ENCODE results near the gene ATXN10. TPM values are rescaled to one million over a fixed set of nuclear protein-coding genes. Genes with fewer than 3 reads are reported as not detected.

The ATXN10 gene
- total and polyA plus RNA-seq, 10 of the 15 experiments (the other 5 are each of a cell fraction or from before 2014, with no cell fraction given): 29.2 to 249 (median 146) TPM

DNA sequence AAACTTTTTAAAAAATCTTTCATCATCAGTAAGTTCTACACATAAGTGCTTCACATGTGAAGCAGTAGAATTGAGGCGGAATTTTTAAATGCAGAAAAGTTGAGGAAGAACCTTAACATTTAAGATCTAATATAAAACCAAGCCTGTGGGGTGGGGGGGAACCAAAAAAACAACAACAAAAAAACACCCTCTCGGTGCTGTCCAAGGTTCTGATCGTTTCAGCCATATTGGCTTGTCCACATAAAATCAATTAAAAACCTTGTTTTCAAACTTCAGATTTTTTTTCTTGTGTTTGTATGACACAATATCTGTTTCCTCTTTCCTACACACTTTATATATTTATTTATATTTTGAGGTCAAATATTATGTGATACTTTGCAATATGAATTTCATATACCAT lies 175.3 kb downstream of the ATXN10 start (continued):
- no peak for TF ChIP-seq MEF2A (IDR thresholded peaks at IDR 0.05; ENCODE audit: insufficient read depth, low read depth, low read length)
- TF ChIP-seq NR2F1 (conservative IDR thresholded peaks at IDR 0.05): no peak

DNA sequence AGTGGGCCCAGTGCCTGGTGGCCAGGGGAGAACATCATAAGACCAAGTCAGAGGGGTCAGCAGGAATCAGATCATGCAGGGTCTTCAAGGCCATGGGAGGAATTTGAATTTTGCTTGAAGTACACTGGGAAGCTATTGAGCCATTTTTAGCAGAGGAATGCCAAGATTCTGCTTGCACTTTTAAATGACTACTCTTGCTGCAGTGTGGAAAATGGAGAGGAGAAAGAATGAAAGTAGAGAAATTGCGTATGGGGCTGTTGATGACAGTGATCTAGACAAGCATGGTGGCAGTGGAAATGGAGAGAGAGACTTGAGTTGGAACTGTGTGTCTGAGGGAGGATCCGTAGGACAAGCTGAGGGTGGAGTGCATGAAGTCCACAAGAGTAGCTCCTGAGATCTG lies 177.3 kb downstream of the ATXN10 start:
- Histone ChIP-seq H4K20me1 (ENCODE audit: control insufficient read depth, insufficient read depth) (no peaks in the 10 kb centered on the region), H3K4me2 (ENCODE audit: control insufficient read depth, insufficient read depth) (no peak overlapping the region), H3K79me2 (ENCODE audit: control insufficient read depth, insufficient read depth, low read length) (no peaks in the 10 kb centered on the region), H3K4me1 (ENCODE audit: control insufficient read depth, insufficient read depth, low read length) (no peaks in the 10 kb centered on the region), H3K36me3 (ENCODE audit: control insufficient read depth in 2 of 2, insufficient read depth in 2 of 2, low read length in 1 of 2) (peaks cover 5 to 21% of the 10 kb centered on the region in 2 experiments), H3K9ac (ENCODE audit: control insufficient read depth, insufficient read depth, low read length) (no peak overlapping the region), H3K27ac (ENCODE audit: control insufficient read depth, insufficient read depth) (no peak overlapping the region), H3K4me3 (no peak overlapping the region), H3K27me3 (replicated peaks in 1 of 2; ENCODE audit: control insufficient read depth in 2 of 2, insufficient read depth in 2 of 2, low read length in 1 of 2) (no peaks in the 10 kb centered on the region), H3K9me3 (replicated peaks; ENCODE audit: control insufficient read depth, insufficient read depth, low read length) (peaks cover 9% of the 10 kb centered on the region; the same call in 2 of the 3 replicates), H2AFZ (ENCODE audit: control insufficient read depth, low read depth, low read length) (no peak overlapping the region)
- ATAC-seq: no peak
- no peak for DNase-seq (ENCODE audit: low read depth, low spot score)
- SMC1A ChIA-PET (ENCODE audit: uncharacterized antibody, unreplicated experiment): no interaction called here
- CTCF ChIA-PET: no interaction called here
- no peak for TF ChIP-seq NR2C2 (IDR thresholded peaks at IDR 0.05; ENCODE audit: borderline replicate concordance, control insufficient read depth, insufficient read length, low read depth)
- TF ChIP-seq FOXM1 (IDR thresholded peaks at IDR 0.05; ENCODE audit: low read depth, low read length): no peak
- TF ChIP-seq, protein P1, sequence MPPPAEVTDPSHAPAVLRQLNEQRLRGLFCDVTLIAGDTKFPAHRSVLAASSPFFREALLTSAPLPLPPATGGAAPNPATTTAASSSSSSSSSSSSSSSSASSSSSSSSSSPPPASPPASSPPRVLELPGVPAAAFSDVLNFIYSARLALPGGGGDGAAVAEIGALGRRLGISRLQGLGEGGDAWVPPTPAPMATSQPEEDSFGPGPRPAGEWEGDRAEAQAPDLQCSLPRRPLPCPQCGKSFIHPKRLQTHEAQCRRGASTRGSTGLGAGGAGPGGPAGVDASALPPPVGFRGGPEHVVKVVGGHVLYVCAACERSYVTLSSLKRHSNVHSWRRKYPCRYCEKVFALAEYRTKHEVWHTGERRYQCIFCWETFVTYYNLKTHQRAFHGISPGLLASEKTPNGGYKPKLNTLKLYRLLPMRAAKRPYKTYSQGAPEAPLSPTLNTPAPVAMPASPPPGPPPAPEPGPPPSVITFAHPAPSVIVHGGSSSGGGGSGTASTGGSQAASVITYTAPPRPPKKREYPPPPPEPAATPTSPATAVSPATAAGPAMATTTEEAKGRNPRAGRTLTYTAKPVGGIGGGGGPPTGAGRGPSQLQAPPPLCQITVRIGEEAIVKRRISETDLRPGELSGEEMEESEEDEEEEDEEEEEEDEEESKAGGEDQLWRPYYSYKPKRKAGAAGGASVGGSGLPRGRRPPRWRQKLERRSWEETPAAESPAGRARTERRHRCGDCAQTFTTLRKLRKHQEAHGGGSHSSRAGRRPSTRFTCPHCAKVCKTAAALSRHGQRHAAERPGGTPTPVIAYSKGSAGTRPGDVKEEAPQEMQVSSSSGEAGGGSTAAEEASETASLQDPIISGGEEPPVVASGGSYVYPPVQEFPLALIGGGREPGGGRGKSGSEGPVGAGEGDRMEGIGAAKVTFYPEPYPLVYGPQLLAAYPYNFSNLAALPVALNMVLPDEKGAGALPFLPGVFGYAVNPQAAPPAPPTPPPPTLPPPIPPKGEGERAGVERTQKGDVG (CRISPR knock-in tag; IDR thresholded peaks at IDR 0.05): no peak
- no peak for TF ChIP-seq JUNB (IDR thresholded peaks at IDR 0.05)
- no TSS peak for BruUV-seq (replicated peaks)
- WGBS (ENCODE audit: insufficient coverage, insufficient replicate concordance, low lambda C conversion rate, missing lambda C conversion rate): 100% methylated on average over 2 of the region's 2 CpGs
- RAD21 ChIA-PET (ENCODE audit: unreplicated experiment): no interaction called here
- POLR2A ChIA-PET: no interaction called here
- FAIRE-seq: no peak
- intact Hi-C loops (cut with micrococcal nuclease; ENCODE audit: unreplicated experiment) (no loop called here), in situ Hi-C loops (cut with MboI) (no loop called here)

All from GM12878 (cell line).